ENCODE measurements around the gene NTNG2.
"Not testable (repeated sequence)": the region's sequence is repeated elsewhere in the genome, so short reads cannot be mapped to it uniquely, and the experiment has no call there.

The NTNG2 gene

DNA sequence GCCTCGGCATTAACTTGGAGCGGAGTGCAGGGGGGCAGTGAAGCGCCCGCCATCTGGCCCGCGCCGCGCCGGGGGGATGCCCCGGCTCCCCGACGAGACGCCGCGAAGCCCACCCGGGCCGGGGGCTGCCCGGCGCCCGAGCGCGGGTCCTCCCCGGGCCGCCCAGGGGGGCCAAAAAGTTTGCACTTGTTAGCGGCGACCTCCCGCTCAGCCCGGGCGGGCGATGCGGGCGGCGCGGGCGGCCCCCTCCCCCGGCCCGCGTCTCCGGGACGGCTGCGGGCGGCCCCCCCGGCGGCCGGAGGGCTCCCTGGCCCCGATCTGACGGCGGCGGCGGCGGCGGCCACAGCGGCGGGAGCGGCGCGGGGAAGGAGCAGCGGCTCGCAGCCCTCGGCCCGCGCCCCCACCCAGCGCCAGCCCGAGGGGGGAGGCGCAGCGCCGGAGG is at the start of gene NTNG2:
TSS of gene NTNG2 (plus strand) at position 316 of the 442 bp plus-strand sequence. CDS start 4,774 bp downstream, outside the sequence.
- DNase-seq = no peak

DNA sequence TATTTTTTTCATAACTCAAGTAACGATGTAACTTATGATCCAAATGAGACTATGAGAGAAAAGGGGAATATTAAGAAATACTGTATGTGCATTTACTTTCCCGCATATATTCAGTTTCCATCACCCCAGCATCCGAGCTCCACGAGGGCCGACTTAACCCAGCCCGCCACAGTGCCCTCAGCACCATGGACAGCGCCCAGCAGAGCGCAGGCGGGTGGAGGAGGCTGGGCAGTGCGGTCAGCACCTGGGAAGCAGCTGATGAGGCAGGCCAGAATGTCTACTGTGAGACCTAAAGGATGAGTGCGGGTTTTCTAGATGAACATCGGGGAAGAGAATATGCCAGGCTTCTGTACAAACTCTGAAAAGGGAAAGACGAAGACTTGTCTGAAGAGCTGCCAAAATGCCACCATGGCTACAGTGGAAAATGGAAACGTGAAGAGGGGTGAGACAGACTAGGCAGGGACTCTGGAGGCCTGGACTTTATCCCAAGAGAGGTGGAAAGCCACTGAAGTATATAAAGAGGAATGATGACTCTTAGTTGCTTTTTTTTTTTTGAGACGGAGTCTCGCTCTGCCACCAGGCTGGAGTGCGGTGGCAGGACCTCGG is 47.7 kb upstream of the NTNG2 start:
- peak in 1 of 2 donors; percentile 9 for DNase-seq

GRCh38 chr9:132116583-132116982 is 45.3 kb upstream of the NTNG2 start:
- DNase-seq = no peak

DNA sequence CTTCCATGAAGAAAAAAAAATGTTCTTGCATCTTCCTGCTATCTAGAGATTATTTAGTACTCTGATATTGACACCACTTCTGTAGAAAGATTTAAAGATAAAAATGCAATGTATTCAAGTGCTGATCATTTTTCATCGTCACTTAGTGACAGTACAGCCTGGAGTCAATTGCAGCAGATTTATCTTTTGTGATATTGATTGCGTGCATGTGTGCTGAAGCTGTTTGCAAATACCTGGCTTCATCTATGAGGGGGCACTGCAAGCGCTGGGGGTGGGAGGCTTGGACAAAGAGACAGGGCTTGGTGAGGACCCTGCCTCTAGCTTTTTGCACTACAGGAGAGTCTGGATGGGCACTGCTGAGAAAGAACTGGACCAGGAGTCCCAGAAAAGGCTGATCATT is 44.2 kb upstream of the NTNG2 start:
- no peak for DNase-seq

DNA sequence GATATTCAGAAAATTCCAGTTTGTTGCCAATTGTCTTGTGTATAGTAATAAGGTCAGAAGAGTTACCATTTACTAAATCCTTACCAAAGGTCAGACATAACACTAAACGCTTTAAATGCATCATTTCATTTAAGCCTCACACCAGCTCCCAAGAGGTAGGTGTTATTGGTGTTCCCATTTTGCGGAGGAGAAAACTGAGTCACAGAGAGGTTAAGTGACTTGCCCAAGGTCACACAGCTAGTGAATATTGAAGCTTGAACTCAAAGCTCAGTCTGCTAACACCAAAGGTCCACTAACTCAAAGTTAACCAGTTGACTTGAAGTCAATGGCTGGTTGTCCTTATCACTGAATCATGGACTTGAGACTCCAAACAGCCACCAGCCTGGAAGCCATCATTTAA is 40.8 kb upstream of the NTNG2 start:
- DNase-seq = no peak

- no peak for DNase-seq
These were observed 37.1 kb upstream of the NTNG2 start for GRCh38 chr9:132124800-132125199.

- DNase-seq = no peak
These were observed 36.5 kb upstream of the NTNG2 start for GRCh38 chr9:132125361-132125760.

GRCh38 chr9:132125944-132126679 is 35.7 kb upstream of the NTNG2 start:
- peak in 1 of 2 donors; percentile 11 for DNase-seq

DNA sequence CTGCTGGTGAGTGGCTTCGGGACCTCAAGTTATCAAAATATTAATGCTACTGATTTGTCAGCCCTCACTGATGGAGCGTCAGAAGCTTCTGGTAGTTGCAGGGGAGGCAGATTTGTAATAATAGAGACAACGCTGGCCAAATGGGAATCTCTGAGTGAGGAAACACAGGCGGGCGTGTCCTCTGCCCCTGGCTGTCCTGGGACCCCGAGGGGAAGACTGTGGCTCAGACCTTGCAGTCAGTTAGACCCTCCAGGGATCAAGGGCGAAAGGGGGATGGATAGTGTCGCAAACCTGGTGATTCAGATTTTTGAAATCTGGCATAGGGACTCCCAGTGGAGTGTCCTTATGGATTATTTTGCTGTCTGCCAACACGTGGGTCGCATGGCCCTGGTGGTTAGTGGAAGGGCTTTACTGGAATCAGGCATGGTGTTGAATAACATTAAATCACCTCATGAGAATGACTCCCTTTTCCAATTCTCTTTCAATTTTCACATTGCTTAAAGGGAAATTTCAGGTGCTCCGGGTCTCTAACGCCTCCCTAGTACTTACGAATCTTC is 35.1 kb upstream of the NTNG2 start:
- DNase-seq = no peak

GRCh38 chr9:132127888-132128534 is 33.8 kb upstream of the NTNG2 start:
- no peak for DNase-seq

GRCh38 chr9:132129535-132129934 is 32.3 kb upstream of the NTNG2 start:
- DNase-seq = no peak

- not testable (repeated sequence) for DNase-seq
These were observed 27.8 kb upstream of the NTNG2 start for GRCh38 chr9:132134085-132134484.

GRCh38 chr9:132135456-132135855 is 26.4 kb upstream of the NTNG2 start:
- DNase-seq = no peak

DNA sequence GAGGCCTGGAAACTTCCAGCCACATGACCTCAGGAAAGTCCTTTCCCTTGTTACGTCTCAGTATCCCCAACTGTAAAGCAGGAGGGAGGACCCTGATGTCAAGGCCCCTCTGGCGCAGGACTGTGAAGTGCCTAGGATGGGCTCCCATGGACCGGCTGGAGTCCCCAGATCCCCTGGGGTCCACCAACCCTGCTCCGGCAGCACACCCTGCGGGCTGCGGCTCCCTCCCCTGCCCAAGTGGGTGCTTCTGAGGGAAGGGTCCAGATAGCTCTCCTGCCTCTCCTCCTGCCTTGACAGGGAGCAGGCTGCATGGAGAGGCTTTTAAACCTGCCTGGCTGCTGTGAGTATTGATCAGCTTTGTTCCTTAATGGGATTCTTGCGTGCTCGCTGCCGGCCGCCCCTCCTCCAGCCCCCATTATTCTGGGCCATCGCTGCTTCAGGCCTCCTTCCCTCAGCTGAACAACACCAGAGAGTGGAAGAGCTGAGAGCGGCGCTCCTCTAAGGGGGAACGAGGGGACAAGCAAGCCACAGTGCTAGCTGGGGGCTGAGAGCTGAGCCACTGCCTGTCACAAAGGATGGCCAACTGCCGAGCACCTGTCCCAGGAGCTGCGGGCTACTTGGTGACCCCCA is 25.6 kb upstream of the NTNG2 start:
- DNase-seq = no peak

DNA sequence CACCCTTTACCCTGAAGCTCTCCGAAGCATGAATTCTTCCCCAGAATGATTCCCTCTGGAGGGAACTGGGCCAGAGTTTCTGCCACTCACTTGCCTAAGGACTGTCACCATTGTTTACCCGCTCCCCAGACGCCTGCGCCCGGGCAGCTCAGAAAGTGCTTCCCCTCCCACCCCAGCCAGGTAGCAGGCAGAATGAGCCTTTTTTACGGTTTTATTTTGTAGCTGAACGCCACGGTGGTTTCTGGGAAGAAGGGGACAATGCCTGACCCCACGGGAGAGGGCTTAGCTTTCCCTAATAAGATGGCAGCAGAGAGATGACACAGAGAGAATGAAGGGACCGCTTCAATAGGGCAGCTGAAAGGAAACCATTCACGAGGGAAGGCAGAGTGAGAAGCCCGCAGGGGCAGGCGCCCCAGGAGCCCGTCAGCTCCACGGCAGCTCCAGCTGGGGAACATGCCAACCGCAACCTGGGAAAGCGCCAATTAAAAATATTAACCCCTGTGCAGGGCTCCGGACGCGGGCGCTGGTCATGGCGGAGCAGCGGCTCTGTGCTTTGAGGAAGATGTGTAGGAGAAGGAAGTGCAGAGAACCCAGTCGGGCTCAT is 20.4 kb upstream of the NTNG2 start:
- no peak for DNase-seq

GRCh38 chr9:132141948-132142594 is 19.8 kb upstream of the NTNG2 start:
- no peak for DNase-seq

DNA sequence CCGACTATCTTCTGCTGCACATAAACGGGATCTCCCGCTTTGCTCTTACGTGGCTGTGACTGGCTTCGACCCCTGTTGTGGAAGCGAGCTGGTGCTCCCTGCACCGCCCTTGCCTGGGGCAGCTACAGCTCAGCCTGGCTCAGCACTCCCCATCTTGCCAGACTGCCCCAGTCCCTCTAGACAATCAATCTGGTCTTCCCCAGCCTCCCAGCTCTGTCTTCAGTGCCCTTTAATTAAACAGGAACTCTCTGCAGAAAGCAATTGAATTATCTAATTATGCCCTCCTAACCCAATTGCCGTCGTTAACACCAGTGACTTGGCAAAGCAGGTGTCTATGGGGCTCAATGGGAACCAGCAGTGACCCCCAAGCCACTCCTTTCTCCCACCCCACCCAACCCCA is 18.9 kb upstream of the NTNG2 start:
- DNase-seq = no peak

DNA sequence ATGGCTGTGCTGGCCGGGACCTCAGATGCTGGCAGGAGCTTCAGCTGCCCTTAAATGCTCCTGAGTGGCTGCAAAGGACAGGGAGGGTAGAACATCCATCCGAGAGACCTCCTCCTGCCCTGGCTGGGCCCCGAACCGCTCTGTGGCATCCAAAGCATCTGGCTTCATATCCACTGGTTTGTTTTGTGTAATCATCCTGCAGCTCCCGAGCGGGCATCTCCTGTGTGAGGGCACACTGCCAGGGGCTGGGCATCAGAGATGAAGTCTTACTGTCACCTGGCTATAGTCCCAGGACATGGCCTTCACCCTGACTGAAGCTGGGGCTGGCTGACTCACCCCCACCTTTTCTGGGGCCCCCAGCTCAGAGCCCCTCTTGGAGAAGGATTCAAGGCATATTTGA is 18.5 kb upstream of the NTNG2 start:
- DNase-seq = no peak

DNA sequence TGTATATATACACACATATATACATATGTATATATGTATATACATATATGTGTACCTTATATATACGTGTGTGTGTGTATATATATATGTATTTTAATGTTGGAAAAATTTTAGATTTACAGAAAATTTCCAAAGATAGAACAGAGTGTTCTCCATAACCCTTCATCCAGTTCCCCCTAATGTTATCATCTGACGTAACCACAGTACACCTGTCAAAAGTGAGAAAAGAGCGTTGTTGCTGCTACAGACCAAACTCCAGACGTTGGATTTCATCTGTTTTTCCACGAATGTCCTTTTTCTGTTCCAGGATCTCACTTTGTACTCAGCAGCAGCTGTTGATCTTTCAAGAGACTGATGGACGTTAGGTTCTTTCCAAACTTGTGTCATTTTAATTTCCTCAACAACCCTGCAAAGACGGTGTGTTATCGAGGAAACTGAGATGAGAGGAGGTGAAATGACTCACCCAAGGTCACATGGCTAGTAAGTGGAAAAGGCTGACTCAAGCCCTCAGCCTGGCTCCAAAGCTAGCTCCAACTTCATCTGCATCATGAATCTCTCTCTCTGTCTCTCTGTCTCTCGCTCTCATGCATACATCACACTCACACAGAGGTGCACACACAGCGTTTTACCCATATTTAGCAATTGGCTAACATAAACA is 17.0 kb upstream of the NTNG2 start:
- DNase-seq = no peak

DNA sequence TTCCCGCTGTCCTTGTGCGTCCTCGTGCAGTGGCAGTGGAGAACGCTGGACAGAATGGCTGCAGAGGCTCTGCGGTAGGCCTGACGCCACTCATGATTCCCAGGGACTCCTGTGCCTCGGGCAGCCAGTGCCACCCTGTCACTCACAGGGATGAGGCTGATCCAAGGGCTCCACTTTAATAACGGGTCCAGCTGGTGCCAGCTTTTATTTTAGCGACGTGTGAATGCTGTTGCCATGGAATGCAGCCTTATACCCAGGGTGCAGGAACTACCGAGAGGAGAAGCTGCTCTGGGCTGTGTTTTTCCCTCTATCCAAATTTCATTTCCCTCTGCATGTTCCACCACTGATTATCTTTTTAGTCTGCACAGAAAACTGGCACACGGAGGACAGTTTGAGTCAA is 15.8 kb upstream of the NTNG2 start:
- no peak for DNase-seq

DNA sequence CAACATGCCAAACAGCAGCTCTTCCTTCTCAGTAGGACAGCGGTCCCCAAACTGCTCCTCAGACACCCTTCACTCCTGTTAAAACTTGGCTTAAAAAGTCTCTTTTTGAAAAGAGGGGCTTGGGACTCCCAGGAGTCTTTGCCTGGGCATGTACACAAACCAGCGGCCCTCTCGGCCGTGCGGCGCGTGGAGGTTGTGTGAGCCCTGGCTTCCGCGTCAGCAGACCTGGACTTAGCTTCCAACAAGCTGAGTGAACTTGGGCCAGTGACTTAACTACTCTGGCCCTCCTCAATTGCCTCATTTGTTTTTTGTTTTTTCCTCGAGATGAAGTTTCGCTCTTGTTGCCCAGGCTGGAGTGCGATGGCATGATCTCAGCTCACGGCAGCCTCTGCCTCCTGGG is 15.3 kb upstream of the NTNG2 start:
- no peak for DNase-seq

- no peak for DNase-seq
These were observed 14.5 kb upstream of the NTNG2 start for GRCh38 chr9:132147331-132147730.
